Parathyroid adenoma (tissue), 2 donors: ENCODE data around the gene BLOC1S5.

ENCODE experiments used
- H2AFZ ChIP-seq: fragments of 300-600 bp; sonication (generic); one replicate; pipeline ENCODE4 v1.7.0; 2017; ENCODE audit warnings: antibody characterized with exemption, mild to moderate bottlenecking
- H3K27ac ChIP-seq: fragments of 300-600 bp; sonication (generic); one replicate; pipeline ENCODE4 v1.7.0; 2017
- H3K27me3 ChIP-seq: fragments of 300-600 bp; sonication (generic); one replicate; pipeline ENCODE4 v1.7.0; 2017; ENCODE audit warnings: low read length; ENCODE audit not compliant: control insufficient read depth, insufficient read depth
- H3K36me3 ChIP-seq: fragments of 300-600 bp; sonication (generic); one replicate; pipeline ENCODE4 v1.7.0; 2017; ENCODE audit warnings: low read length; ENCODE audit not compliant: control insufficient read depth, insufficient read depth
- H3K4me1 ChIP-seq: fragments of 300-600 bp; sonication (generic); one replicate; pipeline ENCODE4 v1.7.0; 2017; ENCODE audit warnings: control low read depth
- H3K4me2 ChIP-seq: fragments of 300-600 bp; sonication (generic); one replicate; pipeline ENCODE4 v1.7.0; 2017; ENCODE audit warnings: low read length
- H3K4me3 ChIP-seq: fragments of 300-600 bp; sonication (generic); one replicate; pipeline ENCODE4 v1.7.0; 2017; ENCODE audit warnings: low read depth, low read length
- H3K79me2 ChIP-seq: fragments of 300-600 bp; sonication (generic); one replicate; pipeline ENCODE4 v1.7.0; 2017; ENCODE audit warnings: control low read depth
- H3K9ac ChIP-seq: fragments of 300-600 bp; sonication (generic); one replicate; pipeline ENCODE4 v1.7.0; 2017; ENCODE audit warnings: mild to moderate bottlenecking
- H3K9me3 ChIP-seq: fragments of 300-600 bp; sonication (generic); one replicate; pipeline ENCODE4 v1.7.0; 2017; ENCODE audit warnings: low read length; ENCODE audit not compliant: control insufficient read depth
- TF ChIP-seq, protein P1 (sequence below): fragments of 300-600 bp; sonication (generic); IDR thresholded peaks from one replicate; pipeline ENCODE4 v1.7.0; 2017; ENCODE audit warnings: antibody characterized with exemption, mild to moderate bottlenecking
- donor health status: primary hyperparathyroidism.

The BLOC1S5 gene

DNA sequence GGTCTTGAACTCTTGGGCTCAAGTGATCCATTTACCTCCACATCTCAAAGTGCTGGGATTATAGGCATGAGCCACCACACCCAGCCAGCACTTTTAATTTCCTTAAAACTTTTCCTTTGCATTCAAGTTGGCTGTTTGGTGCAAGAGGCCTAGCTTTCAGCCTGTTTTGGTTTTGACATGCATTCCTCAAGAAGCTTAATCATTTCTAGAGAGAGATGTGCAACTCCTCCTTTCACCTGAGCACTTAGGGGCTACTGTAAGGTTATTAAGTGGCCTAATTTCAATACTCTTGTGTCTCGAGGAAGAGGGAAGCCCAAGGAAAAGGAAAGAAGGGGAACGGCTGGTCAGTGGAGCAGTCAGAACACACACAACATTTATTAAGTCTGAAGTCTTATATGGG is 13.8 kb upstream of the BLOC1S5 start:
- peaks cover 2% of the 10 kb centered on the region for H3K79me2 ChIP-seq
- H3K27me3 ChIP-seq, result no peaks in the 10 kb centered on the region
- no peaks in the 10 kb centered on the region for H3K36me3 ChIP-seq
- TF ChIP-seq, protein P1, sequence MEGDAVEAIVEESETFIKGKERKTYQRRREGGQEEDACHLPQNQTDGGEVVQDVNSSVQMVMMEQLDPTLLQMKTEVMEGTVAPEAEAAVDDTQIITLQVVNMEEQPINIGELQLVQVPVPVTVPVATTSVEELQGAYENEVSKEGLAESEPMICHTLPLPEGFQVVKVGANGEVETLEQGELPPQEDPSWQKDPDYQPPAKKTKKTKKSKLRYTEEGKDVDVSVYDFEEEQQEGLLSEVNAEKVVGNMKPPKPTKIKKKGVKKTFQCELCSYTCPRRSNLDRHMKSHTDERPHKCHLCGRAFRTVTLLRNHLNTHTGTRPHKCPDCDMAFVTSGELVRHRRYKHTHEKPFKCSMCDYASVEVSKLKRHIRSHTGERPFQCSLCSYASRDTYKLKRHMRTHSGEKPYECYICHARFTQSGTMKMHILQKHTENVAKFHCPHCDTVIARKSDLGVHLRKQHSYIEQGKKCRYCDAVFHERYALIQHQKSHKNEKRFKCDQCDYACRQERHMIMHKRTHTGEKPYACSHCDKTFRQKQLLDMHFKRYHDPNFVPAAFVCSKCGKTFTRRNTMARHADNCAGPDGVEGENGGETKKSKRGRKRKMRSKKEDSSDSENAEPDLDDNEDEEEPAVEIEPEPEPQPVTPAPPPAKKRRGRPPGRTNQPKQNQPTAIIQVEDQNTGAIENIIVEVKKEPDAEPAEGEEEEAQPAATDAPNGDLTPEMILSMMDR, result no peak
- H3K4me2 ChIP-seq, result no peak overlapping the region
- H3K27ac ChIP-seq, result no peak overlapping the region
- H3K9ac ChIP-seq, result no peak overlapping the region
- no peak overlapping the region for H3K4me3 ChIP-seq
- no peak overlapping the region for H2AFZ ChIP-seq
- no peaks in the 10 kb centered on the region for H3K9me3 ChIP-seq
- peaks cover 6% of the 10 kb centered on the region for H3K4me1 ChIP-seq

DNA sequence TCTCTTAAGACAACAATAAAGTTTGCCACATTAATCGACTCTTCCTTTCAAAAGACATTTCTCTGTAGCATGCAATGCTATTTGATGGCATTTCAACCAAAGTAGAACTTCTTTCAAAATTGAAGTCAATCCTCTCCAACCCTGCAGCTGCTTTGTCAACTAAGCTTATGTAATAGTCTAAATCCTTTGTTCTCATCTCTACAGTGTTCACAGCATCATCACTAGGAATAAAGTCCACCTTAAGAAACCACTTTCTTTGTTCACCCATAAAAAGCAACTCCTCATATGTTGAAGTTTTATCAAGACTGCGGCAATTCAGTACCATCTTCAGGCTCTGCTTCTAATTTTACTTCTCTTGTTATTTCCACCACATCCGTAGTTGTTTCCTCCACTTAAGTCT is 11.5 kb upstream of the BLOC1S5 start:
- TF ChIP-seq, protein P1, result no peak
- Histone ChIP-seq H3K36me3 (no peaks in the 10 kb centered on the region), H3K4me2 (no peak overlapping the region), H3K79me2 (peaks cover 2% of the 10 kb centered on the region), H2AFZ (no peak overlapping the region), H3K4me1 (no peaks in the 10 kb centered on the region), H3K9ac (no peak overlapping the region), H3K27ac (no peak overlapping the region), H3K9me3 (no peaks in the 10 kb centered on the region), H3K4me3 (no peak overlapping the region), H3K27me3 (no peaks in the 10 kb centered on the region)

GRCh38 chr6:8075185-8075584 is 11.0 kb upstream of the BLOC1S5 start:
- TF ChIP-seq, protein P1, result no peak
- Histone ChIP-seq H3K9me3 (no peaks in the 10 kb centered on the region), H3K36me3 (no peaks in the 10 kb centered on the region), H3K4me1 (no peaks in the 10 kb centered on the region), H3K27ac (no peak overlapping the region), H3K4me2 (no peak overlapping the region), H3K9ac (no peak overlapping the region), H3K79me2 (peaks cover 2% of the 10 kb centered on the region), H3K27me3 (no peaks in the 10 kb centered on the region), H3K4me3 (no peak overlapping the region), H2AFZ (no peak overlapping the region)

GRCh38 chr6:8074213-8074612 is 10.0 kb upstream of the BLOC1S5 start:
- Histone ChIP-seq H2AFZ (no peak overlapping the region), H3K79me2 (peaks cover 2% of the 10 kb centered on the region), H3K4me2 (no peak overlapping the region), H3K27me3 (no peaks in the 10 kb centered on the region), H3K36me3 (no peaks in the 10 kb centered on the region), H3K9me3 (no peaks in the 10 kb centered on the region), H3K27ac (no peak overlapping the region), H3K4me3 (no peak overlapping the region), H3K9ac (no peak overlapping the region), H3K4me1 (no peaks in the 10 kb centered on the region)
- TF ChIP-seq, protein P1, result no peak

DNA sequence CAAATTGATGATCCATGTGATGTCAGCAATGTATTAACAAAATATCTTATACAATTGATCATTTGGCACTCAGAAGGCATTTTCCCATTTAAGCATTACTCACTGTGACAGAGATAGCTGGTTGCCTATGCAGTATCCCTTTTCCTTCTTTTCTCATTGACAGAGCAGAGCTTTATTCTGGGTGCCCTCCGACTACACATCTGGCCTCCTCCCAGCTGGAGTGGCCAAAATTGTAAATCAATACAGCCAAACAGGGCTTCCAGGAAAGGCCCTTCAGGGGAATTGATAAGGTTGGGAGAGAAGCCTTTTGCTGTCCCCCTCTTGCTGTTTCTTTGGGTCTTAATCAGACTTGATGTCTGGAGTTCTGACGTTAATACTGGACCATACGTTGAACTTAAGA is 9.6 kb upstream of the BLOC1S5 start:
- TF ChIP-seq, protein P1, result no peak
- Histone ChIP-seq H3K27ac (no peak overlapping the region), H3K36me3 (no peaks in the 10 kb centered on the region), H3K4me3 (no peak overlapping the region), H2AFZ (no peak overlapping the region), H3K4me2 (no peak overlapping the region), H3K79me2 (peaks cover 2% of the 10 kb centered on the region), H3K4me1 (no peaks in the 10 kb centered on the region), H3K27me3 (no peaks in the 10 kb centered on the region), H3K9ac (no peak overlapping the region), H3K9me3 (no peaks in the 10 kb centered on the region)
